ENCODE data around the gene SPNS3. TPM values are rescaled to one million over a fixed set of nuclear protein-coding genes. Genes with fewer than 3 reads are reported as not detected.

The SPNS3 gene
- total RNA-seq, 2 experiments from 2014 or later, result 51.2 to 54.6 TPM

DNA sequence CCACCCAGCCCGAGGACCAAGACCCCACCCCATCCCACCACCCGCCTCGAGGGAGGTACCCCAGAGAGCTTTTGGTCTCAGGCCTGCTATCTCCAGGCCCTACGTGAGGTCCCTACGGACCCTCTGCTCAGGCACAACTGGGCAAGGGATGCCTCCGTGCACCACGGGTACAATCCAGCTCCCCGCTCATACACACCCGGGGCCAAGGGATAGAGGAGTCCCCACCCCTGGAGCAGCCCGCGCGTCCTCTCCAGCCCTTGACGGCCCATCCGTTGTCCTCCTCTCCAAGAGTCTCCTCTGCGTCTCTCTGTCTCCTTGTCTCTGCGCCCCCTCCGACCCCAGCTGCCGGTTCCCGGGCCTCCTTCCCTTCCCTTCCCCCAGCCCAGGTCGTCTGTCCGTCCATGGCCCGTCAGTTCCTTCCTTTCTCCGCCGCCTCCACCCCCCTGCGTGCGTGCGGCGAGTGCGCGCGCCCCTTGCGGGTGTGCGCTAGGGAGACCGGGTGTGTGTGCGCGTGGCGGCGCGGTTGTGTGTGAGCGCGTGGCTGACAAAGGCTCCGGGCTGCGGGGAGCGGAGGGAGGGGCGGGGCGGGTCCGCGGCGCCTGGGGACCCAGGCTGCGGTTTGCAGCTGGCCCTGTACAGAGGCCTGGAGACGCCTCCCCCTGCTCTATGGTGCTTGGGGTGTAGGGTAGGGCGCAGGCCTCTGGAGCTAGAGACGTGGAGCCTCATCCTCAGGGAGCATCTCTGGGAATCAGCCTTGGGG is 65.9 kb downstream of the SPNS3 start:
- intact Hi-C loops (cut with micrococcal nuclease; ENCODE audit: unreplicated experiment), result no loop called here
- Histone ChIP-seq H4K20me1 (ENCODE audit: insufficient read depth, low read length) (no peaks in the 10 kb centered on the region), H3K27ac (ENCODE audit: low read depth, low read length, poor library complexity, severe bottlenecking) (no peak overlapping the region), H3K4me3 (ENCODE audit: low read depth, low read length, poor library complexity, severe bottlenecking) (peak overlapping the region; percentile 52), H3K79me2 (ENCODE audit: insufficient read depth, low read depth, low read length) (no peaks in the 10 kb centered on the region), H3K4me2 (ENCODE audit: low read length) (peak overlapping the region; percentile 60), H3K36me3 (ENCODE audit: insufficient read depth, low read length) (no peaks in the 10 kb centered on the region), H2AFZ (ENCODE audit: low read length) (no peak overlapping the region), H3K9me2 (ENCODE audit: insufficient read depth, low read length) (no peaks in the 10 kb centered on the region), H3K9me3 (ENCODE audit: low read length) (no peaks in the 10 kb centered on the region), H3K4me1 (ENCODE audit: insufficient read depth, low read length, poor library complexity, severe bottlenecking) (peaks cover 53% of the 10 kb centered on the region)
- DNase-seq (ENCODE audit: low spot score), result no peak
- POLR2A ChIA-PET, result interaction anchor here (1.2 kb wide), 1 partner anchor 16 kb away, joined by 3 read pairs; no protein-coding TSS in a partner anchor
- no TSS peak for BruUV-seq (replicated peaks)
- CTCF ChIA-PET (ENCODE audit: unreplicated experiment), result no interaction called here
- no peak for TF ChIP-seq EZH2phosphoT487 (IDR thresholded peaks at IDR 0.05; ENCODE audit: borderline replicate concordance, low read depth, low read length)
- TF ChIP-seq, protein P1, sequence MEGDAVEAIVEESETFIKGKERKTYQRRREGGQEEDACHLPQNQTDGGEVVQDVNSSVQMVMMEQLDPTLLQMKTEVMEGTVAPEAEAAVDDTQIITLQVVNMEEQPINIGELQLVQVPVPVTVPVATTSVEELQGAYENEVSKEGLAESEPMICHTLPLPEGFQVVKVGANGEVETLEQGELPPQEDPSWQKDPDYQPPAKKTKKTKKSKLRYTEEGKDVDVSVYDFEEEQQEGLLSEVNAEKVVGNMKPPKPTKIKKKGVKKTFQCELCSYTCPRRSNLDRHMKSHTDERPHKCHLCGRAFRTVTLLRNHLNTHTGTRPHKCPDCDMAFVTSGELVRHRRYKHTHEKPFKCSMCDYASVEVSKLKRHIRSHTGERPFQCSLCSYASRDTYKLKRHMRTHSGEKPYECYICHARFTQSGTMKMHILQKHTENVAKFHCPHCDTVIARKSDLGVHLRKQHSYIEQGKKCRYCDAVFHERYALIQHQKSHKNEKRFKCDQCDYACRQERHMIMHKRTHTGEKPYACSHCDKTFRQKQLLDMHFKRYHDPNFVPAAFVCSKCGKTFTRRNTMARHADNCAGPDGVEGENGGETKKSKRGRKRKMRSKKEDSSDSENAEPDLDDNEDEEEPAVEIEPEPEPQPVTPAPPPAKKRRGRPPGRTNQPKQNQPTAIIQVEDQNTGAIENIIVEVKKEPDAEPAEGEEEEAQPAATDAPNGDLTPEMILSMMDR (conservative IDR thresholded peaks at IDR 0.05; ENCODE audit: low read length), result no peak

DNA sequence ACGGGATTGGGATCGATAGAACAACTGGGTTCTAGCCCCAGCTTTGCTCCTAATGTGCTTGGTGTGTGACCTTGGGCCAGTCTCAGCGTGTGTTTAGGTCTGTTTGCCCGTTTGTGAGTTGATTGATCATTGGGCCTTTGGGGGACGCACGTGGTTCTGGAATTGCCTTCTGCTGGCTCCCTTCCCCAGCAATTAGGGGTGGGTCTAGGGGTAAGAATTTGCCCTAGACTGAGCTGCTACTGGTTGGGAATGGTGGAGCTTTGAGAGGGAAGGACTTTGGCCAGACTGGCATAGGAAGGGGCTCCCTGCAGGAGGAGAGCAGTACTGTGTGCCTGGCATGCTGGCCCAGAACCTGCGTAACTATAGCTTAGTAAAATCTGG is 66.4 kb downstream of the SPNS3 start:
- no peak overlapping the region for H2AFZ ChIP-seq (ENCODE audit: low read length)
- no peak for TF ChIP-seq EZH2phosphoT487 (IDR thresholded peaks at IDR 0.05; ENCODE audit: borderline replicate concordance, low read depth, low read length)
- TF ChIP-seq, protein P1 (conservative IDR thresholded peaks at IDR 0.05; ENCODE audit: low read length), result no peak
- H3K27ac ChIP-seq (ENCODE audit: low read depth, low read length, poor library complexity, severe bottlenecking), result no peak overlapping the region
- CTCF ChIA-PET (ENCODE audit: unreplicated experiment), result no interaction called here
- POLR2A ChIA-PET, result no interaction called here
- DNase-seq (ENCODE audit: low spot score), result no peak
- H3K4me3 ChIP-seq (ENCODE audit: low read depth, low read length, poor library complexity, severe bottlenecking), result no peak overlapping the region
- H3K36me3 ChIP-seq (ENCODE audit: insufficient read depth, low read length), result no peaks in the 10 kb centered on the region
- H3K9me2 ChIP-seq (ENCODE audit: insufficient read depth, low read length), result no peaks in the 10 kb centered on the region
- no peaks in the 10 kb centered on the region for H3K9me3 ChIP-seq (ENCODE audit: low read length)
- no peaks in the 10 kb centered on the region for H4K20me1 ChIP-seq (ENCODE audit: insufficient read depth, low read length)
- no peaks in the 10 kb centered on the region for H3K79me2 ChIP-seq (ENCODE audit: insufficient read depth, low read depth, low read length)
- peaks cover 56% of the 10 kb centered on the region for H3K4me1 ChIP-seq (ENCODE audit: insufficient read depth, low read length, poor library complexity, severe bottlenecking)
- BruUV-seq (replicated peaks), result no TSS peak
- H3K4me2 ChIP-seq (ENCODE audit: low read length), result peak overlapping the region; percentile 60; the same call in 1 of the 2 replicates
- intact Hi-C loops (cut with micrococcal nuclease; ENCODE audit: unreplicated experiment), result no loop called here

DNA sequence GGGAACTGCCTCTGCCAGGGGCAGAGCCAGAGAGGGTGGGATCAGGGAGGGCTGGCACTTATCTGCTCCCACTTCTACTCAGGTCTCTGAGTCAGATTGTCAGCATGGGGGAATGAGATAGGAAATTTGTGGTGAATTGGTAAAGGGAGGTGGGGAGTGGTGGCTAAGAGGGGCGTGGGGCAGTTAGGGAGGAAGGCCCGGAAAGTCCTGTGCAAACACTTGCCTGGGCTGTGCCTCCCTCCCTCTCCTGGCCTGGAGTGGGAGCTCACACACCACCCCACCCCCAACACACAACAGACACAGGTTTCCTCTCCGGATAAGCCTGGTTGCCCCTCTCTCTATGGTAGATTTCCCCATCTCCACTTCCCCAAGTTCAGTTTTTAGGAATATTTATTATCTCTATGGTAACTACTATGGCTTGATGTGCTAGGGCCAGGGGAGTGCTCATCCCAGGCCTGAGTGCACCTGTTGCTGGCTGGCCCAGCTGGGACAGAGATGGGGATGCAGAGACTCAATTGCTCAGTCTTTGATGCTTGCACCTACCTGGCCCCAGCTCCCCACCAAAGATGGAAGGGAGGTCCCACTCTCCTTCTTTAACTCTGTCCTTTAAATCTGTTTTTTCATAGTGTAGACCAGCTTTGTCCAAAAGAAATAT is 67.7 kb downstream of the SPNS3 start:
- no peak overlapping the region for H3K4me2 ChIP-seq (ENCODE audit: low read length)
- H3K4me1 ChIP-seq (ENCODE audit: insufficient read depth, low read length, poor library complexity, severe bottlenecking), result peaks cover 53% of the 10 kb centered on the region
- DNase-seq (ENCODE audit: low spot score), result no peak
- TF ChIP-seq EZH2phosphoT487 (IDR thresholded peaks at IDR 0.05; ENCODE audit: borderline replicate concordance, low read depth, low read length), result no peak
- TF ChIP-seq, protein P1 (conservative IDR thresholded peaks at IDR 0.05; ENCODE audit: low read length), result no peak
- BruUV-seq (replicated peaks), result no TSS peak
- H3K9me3 ChIP-seq (ENCODE audit: low read length), result no peaks in the 10 kb centered on the region
- no peak overlapping the region for H3K27ac ChIP-seq (ENCODE audit: low read depth, low read length, poor library complexity, severe bottlenecking)
- ChIA-PET POLR2A (no interaction called here), CTCF (ENCODE audit: unreplicated experiment) (no interaction called here)
- H4K20me1 ChIP-seq (ENCODE audit: insufficient read depth, low read length), result no peaks in the 10 kb centered on the region
- intact Hi-C loops (cut with micrococcal nuclease; ENCODE audit: unreplicated experiment), result no loop called here
- no peaks in the 10 kb centered on the region for H3K9me2 ChIP-seq (ENCODE audit: insufficient read depth, low read length)
- no peak overlapping the region for H2AFZ ChIP-seq (ENCODE audit: low read length)
- H3K79me2 ChIP-seq (ENCODE audit: insufficient read depth, low read depth, low read length), result no peaks in the 10 kb centered on the region
- no peaks in the 10 kb centered on the region for H3K36me3 ChIP-seq (ENCODE audit: insufficient read depth, low read length)
- H3K4me3 ChIP-seq (ENCODE audit: low read depth, low read length, poor library complexity, severe bottlenecking), result no peak overlapping the region

Data from OCI-LY7 (cell line).